HCEC 1CT (cell line): ENCODE results near the gene RHOC.

Experiments
- DNase-seq: peaks from one replicate; pipeline ENCODE4 v3.0.0-alpha.2; 2017

Gene RHOC

GRCh38 chr1:112700290-112701226 is 6.4 kb downstream of the RHOC start:
- peak; percentile 85 for DNase-seq

- DNase-seq: no peak
Measured at GRCh38 chr1:112699425-112700144, 7.3 kb downstream of the RHOC start.

DNA sequence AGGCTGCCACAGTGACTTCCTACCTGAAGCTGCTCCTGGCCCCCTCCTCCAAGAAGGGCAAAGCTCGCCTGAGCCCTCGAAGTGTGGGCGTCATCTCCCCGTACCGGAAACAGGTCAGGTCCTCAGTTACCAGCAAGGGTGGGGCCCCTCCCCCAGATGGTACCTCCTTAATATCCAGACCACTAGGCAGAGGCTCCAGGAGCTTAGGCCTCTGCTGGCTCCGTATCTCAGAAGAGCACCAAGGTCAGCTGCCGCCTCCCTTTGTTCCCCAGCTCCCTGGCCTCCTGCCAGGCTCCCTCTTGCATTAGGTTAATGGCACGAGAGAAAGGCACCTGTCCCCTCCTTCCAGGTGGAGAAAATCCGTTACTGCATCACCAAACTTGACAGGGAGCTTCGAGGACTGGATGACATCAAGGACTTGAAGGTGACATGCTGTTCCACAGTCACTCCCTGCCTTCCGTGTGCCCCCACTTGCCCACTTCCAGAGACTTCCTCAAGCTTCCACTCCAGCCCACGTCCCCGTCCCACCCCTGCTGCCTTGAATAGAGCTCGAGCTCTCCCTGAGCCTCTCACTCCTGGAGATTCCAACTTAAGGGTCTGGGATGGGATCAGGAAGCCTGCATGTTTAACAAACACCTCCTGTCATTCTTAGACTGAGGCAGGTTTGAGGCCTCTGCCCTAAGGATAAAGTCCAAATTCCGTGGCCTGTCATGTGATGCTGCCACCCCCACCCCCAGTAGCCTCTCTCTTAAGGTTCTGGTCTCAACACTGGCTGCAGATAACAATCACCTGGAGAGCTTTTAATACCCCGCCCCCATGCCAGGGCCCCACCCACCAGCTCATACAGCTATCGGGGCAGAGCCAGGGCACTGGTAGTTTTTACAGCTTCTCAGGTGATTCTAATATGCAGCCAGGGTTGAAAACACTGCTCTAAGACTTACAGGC is 8.3 kb downstream of the RHOC start:
- DNase-seq: no peak

- DNase-seq: no peak
Measured at GRCh38 chr1:112697781-112698201, 9.1 kb downstream of the RHOC start.

DNA sequence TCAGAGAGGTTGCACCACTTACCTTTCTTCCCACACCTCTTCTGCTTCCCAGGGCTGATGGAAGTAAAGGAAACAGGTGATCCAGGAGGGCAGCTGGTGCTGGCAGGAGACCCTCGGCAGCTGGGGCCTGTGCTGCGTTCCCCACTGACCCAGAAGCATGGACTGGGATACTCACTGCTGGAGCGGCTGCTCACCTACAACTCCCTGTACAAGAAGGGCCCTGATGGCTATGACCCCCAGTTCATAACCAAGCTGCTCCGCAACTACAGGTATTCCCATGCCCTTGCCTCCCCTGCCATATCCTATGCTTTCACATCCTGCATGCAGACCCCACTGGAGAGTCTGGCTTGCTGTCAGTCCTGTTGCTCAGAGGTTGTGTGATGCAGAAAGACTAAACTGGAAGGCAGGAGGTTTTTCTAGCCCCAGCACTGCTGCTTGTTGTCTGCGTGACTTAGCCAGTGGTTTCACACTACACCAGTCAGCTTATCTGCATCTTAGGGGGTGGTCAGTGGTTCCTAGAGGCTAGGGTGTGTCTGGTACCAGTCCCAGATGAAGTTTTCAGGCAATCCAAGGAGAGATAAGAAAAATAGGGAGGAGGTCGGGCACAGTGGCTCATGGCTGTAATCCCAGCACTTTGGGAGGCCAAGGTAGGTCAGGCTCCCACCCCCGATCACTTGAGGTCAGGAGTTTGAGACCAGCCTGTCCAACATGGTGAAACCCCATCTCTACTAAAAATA is 10.2 kb downstream of the RHOC start:
- no peak for DNase-seq

DNA sequence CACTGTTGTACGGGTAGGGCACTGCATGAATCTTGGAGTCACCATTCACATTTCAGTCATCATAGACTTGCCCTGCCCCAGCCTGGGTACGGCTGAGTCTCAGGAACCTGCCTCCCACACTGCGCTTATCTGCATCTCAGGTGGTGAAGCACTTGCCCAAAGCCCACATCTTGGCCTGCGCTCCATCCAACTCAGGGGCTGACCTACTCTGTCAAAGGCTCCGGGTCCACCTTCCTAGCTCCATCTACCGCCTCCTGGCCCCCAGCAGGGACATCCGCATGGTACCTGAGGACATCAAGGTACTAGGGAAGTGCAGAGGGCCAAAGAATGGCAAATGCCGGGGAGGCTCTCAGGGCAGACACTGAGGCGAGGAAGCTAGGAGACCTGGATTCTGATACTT is 11.7 kb downstream of the RHOC start:
- no peak for DNase-seq

DNA sequence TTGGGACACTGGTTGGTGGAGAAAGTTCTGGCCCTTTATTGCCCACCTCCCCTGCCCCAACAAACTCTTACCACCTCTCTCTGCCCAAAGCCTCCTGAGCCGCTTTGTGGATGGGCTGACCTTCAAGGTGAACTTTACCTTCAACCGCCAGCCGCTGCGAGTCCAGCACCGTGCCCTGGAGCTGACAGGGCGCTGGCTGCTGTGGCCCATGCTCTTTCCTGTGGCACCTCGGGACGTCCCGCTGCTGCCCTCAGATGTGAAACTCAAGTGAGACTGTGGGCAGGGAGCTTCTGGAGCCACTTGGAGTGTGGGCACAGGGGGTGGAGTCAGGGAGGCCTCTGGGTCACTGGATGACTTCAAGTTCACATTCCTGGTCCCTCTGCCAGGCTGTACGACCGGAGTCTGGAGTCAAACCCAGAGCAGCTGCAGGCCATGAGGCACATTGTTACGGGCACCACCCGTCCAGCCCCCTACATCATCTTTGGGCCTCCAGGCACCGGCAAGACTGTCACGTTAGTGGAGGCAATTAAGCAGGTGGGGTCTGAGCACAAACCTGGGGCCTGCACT is 12.5 kb downstream of the RHOC start:
- DNase-seq: no peak

DNA sequence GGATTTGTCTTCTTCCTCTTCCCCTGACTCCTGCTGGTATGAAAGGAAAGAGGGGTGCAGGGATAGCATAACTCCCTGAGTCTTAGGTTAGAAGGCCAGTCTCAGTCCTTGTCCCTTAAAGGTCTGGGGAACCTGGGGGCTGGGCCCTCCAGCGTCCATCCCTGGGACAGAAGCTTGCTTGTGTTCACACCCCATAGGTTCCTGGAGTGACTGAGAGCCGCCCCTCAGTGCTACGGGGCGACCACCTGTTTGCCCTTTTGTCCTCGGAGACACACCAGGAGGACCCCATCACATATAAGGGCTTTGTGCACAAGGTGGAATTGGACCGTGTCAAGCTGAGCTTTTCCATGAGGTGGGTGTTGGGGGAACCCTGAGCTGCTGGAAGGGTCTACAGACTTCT is 13.1 kb downstream of the RHOC start:
- no peak for DNase-seq

DNA sequence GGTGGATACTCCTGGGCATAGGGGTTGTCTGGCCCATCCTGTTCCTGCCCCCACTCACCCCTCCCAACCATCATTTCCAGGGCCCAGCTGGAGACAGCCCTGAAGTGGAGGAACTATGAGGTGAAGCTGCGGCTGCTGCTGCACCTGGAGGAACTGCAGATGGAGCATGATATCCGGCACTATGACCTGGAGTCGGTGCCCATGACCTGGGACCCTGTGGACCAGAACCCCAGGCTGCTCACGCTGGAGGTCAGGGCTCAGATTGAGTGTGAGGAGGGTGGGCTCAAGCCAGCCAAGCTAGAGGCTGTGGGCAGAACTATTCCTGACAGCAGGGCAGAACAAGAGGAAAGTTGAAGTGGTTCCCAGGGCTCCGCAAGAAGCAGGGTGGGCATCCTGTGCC is 14.2 kb downstream of the RHOC start:
- DNase-seq: no peak

- DNase-seq: no peak
Measured at GRCh38 chr1:112689842-112690237, 17.1 kb downstream of the RHOC start.

GRCh38 chr1:112689196-112689841 is 17.6 kb downstream of the RHOC start:
- no peak for DNase-seq

DNA sequence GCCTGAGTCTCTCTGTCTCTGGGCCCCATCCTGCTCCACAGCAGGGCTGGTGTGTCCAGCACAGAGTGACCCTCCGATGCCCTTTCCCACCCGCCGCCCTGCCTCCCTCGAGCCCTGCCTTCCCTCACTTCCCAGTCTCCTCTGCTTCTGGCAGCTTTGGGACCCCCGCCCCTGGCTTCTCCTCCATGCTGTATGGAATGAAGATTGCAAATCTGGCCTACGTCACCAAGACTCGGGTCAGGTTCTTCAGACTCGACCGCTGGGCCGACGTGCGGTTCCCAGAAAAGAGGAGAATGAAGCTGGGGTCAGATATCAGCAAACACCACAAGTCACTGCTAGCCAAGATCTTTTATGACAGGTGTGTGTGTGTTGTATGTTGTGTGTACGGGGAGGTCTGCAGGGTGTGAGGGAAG is 18.1 kb downstream of the RHOC start:
- DNase-seq: no peak

- no peak for DNase-seq
Measured at GRCh38 chr1:112687785-112688496, 19.0 kb downstream of the RHOC start.

DNA sequence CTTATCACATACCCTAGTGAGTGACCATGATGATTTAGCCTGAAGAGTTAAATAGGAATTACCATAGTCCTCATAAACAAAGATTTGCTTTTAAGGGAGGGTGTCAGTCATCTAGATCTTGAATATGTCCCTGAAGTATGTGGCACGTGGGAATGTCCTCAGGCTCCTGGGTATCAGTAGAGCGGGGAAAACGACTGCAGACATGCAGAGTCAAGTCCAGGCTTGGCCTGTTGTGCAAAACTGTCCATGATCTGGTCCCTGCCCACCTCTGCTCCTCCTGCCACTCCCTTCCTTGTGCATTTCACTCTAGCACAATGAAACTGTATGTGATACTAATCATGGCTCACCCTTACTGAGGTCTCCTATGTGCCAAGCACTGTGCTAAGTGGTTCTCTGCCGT is 19.6 kb downstream of the RHOC start:
- DNase-seq: no peak

DNA sequence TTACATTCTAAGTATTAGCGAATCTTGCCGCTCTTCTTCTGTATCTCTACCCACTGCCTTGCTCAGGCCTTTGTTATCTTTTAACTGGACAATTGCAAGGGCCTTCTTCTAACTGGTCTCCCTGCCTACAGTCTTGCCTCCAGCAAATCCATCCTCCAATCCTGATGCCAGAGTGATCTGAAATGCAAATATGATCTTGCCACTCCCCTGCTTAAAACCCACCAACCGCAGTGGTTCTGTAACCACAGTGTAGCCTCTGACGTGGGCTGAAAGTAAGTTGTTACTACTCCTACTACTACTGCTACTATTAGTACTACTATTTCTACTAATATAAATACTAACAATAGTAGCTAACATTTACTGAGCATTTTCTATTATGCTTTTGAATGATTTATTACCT is 20.1 kb downstream of the RHOC start:
- no peak for DNase-seq

DNA sequence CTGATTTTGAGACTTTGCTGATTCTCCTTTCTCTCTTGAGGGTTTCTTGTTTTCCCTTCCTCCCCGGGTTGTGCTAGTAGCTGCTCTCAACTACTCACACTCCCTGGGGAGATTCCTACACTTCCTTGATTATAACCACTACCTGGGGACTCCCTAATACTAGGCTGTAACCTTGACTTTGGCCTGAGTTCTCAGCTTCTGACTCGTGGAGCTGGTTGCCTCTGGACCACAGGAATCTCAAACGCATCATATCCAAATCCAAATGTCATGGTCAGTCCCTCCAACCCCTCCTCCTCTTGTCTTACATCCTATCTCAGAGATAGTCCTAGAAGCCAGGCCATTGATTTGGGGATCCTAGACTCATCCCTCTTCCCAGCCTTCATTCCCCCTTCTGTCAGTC is 20.5 kb downstream of the RHOC start:
- DNase-seq: no peak

DNA sequence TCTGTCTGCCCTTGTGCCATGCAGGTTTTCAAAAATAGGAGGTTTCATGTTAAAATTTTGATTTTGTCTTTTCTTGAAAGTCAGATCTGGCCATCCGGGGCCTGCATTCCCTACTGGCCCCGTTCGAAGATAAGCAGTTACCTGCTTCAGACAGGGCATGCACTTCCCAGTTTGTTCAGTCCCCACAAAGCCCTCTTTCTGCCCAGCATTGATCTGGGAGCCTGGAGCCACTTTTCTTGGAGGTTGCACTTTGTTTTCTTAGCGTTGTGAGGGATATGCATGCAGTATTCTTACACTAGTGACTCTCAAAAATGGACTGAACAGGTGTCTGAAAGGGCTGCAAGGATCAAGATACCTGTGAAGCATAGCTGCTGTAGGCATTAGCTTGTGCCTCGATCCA is 21.0 kb downstream of the RHOC start:
- no peak for DNase-seq

- no peak for DNase-seq
Measured at GRCh38 chr1:112678605-112679004, 28.3 kb downstream of the RHOC start.

GRCh38 chr1:112677501-112677900 is 29.4 kb downstream of the RHOC start:
- DNase-seq: no peak

GRCh38 chr1:112676543-112676942 is 30.4 kb downstream of the RHOC start:
- no peak for DNase-seq
